ENCODE measurements around the gene COL26A1.

DNA sequence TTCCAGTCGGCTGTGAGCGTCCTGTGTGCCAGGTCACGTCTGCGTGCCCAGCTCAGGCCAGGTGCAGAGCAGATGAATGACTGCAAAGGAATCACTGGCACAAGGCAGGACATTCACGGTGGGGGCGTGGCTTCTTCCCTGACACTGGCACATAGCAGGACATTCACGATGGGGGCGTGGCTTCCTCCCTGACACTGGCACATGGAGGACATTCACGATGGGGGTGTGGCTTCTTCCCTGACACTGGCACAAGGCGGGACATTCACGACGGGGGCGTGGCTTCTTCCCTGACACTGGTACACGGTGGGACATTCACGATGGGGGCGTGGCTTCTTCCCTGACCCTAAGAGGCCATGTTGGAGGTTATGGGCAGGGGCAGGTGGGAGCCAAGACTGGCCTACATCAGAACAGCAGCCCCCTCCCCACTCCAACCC, 202.1 kb downstream of the COL26A1 start:
- TF ChIP-seq, protein P1, sequence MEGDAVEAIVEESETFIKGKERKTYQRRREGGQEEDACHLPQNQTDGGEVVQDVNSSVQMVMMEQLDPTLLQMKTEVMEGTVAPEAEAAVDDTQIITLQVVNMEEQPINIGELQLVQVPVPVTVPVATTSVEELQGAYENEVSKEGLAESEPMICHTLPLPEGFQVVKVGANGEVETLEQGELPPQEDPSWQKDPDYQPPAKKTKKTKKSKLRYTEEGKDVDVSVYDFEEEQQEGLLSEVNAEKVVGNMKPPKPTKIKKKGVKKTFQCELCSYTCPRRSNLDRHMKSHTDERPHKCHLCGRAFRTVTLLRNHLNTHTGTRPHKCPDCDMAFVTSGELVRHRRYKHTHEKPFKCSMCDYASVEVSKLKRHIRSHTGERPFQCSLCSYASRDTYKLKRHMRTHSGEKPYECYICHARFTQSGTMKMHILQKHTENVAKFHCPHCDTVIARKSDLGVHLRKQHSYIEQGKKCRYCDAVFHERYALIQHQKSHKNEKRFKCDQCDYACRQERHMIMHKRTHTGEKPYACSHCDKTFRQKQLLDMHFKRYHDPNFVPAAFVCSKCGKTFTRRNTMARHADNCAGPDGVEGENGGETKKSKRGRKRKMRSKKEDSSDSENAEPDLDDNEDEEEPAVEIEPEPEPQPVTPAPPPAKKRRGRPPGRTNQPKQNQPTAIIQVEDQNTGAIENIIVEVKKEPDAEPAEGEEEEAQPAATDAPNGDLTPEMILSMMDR (conservative IDR thresholded peaks at IDR 0.05; ENCODE audit: low read length), result no peak
- no peak for TF ChIP-seq EZH2phosphoT487 (IDR thresholded peaks at IDR 0.05; ENCODE audit: borderline replicate concordance, low read depth, low read length)

All from OCI-LY7 (cell line).